Mesendoderm (in vitro differentiated cells): ENCODE results near the gene OLFML3.

ENCODE experiments used
- DNase-seq: peaks from one replicate; pipeline ENCODE4 v3.0.0; 2013
- H2AK5ac ChIP-seq: 2 replicates; pipeline ENCODE4 v1.6.1; 2013; ENCODE audit warnings: low read length, inconsistent platforms
- H2BK120ac ChIP-seq: 2 replicates; pipeline ENCODE4 v1.6.1; 2013; ENCODE audit warnings: low read depth, mild to moderate bottlenecking, low read length, moderate library complexity, mixed read lengths
- H2BK15ac ChIP-seq: replicated peaks from 2 replicates; pipeline ENCODE4 v1.6.1; 2013; ENCODE audit warnings: low read depth, mild to moderate bottlenecking, moderate library complexity
- H2BK5ac ChIP-seq: 2 replicates; pipeline ENCODE4 v1.6.1; 2013; ENCODE audit warnings: low read length, inconsistent platforms
- H3K18ac ChIP-seq: 2 replicates; pipeline ENCODE4 v1.6.1; 2013; ENCODE audit warnings: mild to moderate bottlenecking, low read length, mixed read lengths
- H3K23ac ChIP-seq: one replicate; pipeline ENCODE4 v1.6.1; 2013; ENCODE audit warnings: low read length
- H3K27ac ChIP-seq: 2 replicates; pipeline ENCODE4 v1.5.1; 2013; ENCODE audit warnings: low read depth, mild to moderate bottlenecking, inconsistent platforms, low read length, moderate library complexity
- H3K27me3 ChIP-seq: 2 replicates; pipeline ENCODE4 v1.6.1; 2013; ENCODE audit warnings: low read length, control low read depth, mild to moderate bottlenecking, inconsistent platforms; ENCODE audit not compliant: insufficient read depth, poor library complexity
- H3K36me3 ChIP-seq: 2 replicates; pipeline ENCODE4 v1.6.1; 2013; ENCODE audit warnings: low read length, inconsistent platforms; ENCODE audit not compliant: control insufficient read depth, insufficient read depth
- H3K4ac ChIP-seq: one replicate; pipeline ENCODE4 v1.6.1; 2013; ENCODE audit warnings: low read depth, mild to moderate bottlenecking, low read length, moderate library complexity
- H3K4me1 ChIP-seq: 2 replicates; pipeline ENCODE4 v1.6.1; 2013; ENCODE audit warnings: low read depth, low read length, inconsistent platforms; ENCODE audit not compliant: control insufficient read depth
- H3K4me2 ChIP-seq: 2 replicates; pipeline ENCODE4 v1.6.1; 2013; ENCODE audit warnings: low read length
- H3K4me3 ChIP-seq: 2 replicates; pipeline ENCODE4 v1.5.1; 2013; ENCODE audit warnings: mild to moderate bottlenecking, low read length
- H3K56ac ChIP-seq: one replicate; pipeline ENCODE4 v1.6.1; 2013; ENCODE audit warnings: low read length
- H3K79me1 ChIP-seq: 2 replicates; pipeline ENCODE4 v1.6.1; 2013; ENCODE audit warnings: low read length, inconsistent platforms
- H3K79me2 ChIP-seq: 2 replicates; pipeline ENCODE4 v1.6.1; 2013; ENCODE audit warnings: mild to moderate bottlenecking, low read length; ENCODE audit not compliant: control insufficient read depth, insufficient read depth
- H3K9ac ChIP-seq: 2 replicates; pipeline ENCODE4 v1.6.1; 2013; ENCODE audit warnings: low read length, inconsistent platforms
- H4K5ac ChIP-seq: one replicate; pipeline ENCODE4 v1.6.1; 2013; ENCODE audit warnings: low read length
- H4K8ac ChIP-seq: one replicate; pipeline ENCODE4 v1.6.1; 2013; ENCODE audit warnings: low read depth, mild to moderate bottlenecking, control low read depth, low read length, moderate library complexity
- WGBS: extraction: QIAGEN DNeasy Blood & Tissue Kit; methylation state at CpG from one replicate; pipeline ENCODE4 v1.1.7; 2013; ENCODE audit warnings: low lambda C conversion rate, missing lambda C conversion rate; ENCODE audit not compliant: insufficient coverage; ENCODE audit errors: extremely low coverage; 5-methylcytosine and 5-hydroxymethylcytosine counted together

OLFML3 gene

GRCh38 chr1:113984710-113985109, 5.4 kb downstream of the OLFML3 start:
- H3K9ac ChIP-seq: no peak overlapping the region
- no peak overlapping the region for H3K56ac ChIP-seq
- H3K4me2 ChIP-seq: no peak overlapping the region
- H3K27me3 ChIP-seq: no peaks in the 10 kb centered on the region
- H3K27ac ChIP-seq: no peak overlapping the region
- peaks cover 3% of the 10 kb centered on the region for H3K79me1 ChIP-seq
- no peak overlapping the region for H4K5ac ChIP-seq
- no peak overlapping the region for H2AK5ac ChIP-seq
- H3K79me2 ChIP-seq: no peaks in the 10 kb centered on the region
- H3K18ac ChIP-seq: no peak overlapping the region
- no peaks in the 10 kb centered on the region for H3K36me3 ChIP-seq
- no peak overlapping the region for H2BK5ac ChIP-seq
- WGBS: no CpG with 5 or more reads among the region's 4 CpGs
- no peak overlapping the region for H2BK15ac ChIP-seq
- H3K4me1 ChIP-seq: peaks cover 3% of the 10 kb centered on the region
- H3K4me3 ChIP-seq: no peak overlapping the region
- no peak overlapping the region for H4K8ac ChIP-seq
- no peak for DNase-seq
- H3K4ac ChIP-seq: no peak overlapping the region
- no peak overlapping the region for H2BK120ac ChIP-seq
- H3K23ac ChIP-seq: no peak overlapping the region

GRCh38 chr1:113986802-113987201, 7.5 kb downstream of the OLFML3 start:
- Histone ChIP-seq H3K27ac (no peak overlapping the region), H3K56ac (no peak overlapping the region), H2BK5ac (no peak overlapping the region), H3K79me2 (no peaks in the 10 kb centered on the region), H3K23ac (no peak overlapping the region), H3K4ac (no peak overlapping the region), H2AK5ac (no peak overlapping the region), H4K8ac (no peak overlapping the region), H2BK120ac (no peak overlapping the region), H3K79me1 (no peaks in the 10 kb centered on the region), H3K4me1 (peaks cover 2% of the 10 kb centered on the region), H3K36me3 (no peaks in the 10 kb centered on the region), H3K18ac (no peak overlapping the region), H2BK15ac (no peak overlapping the region), H3K4me2 (no peak overlapping the region), H3K4me3 (no peak overlapping the region), H3K9ac (no peak overlapping the region), H3K27me3 (no peaks in the 10 kb centered on the region), H4K5ac (no peak overlapping the region)
- no CpG with 5 or more reads among the region's 6 CpGs for WGBS
- no peak for DNase-seq

- no peaks in the 10 kb centered on the region for H3K4me1 ChIP-seq
- no peaks in the 10 kb centered on the region for H3K79me1 ChIP-seq
- H3K79me2 ChIP-seq: no peaks in the 10 kb centered on the region
- H2BK5ac ChIP-seq: no peak overlapping the region
- H4K8ac ChIP-seq: no peak overlapping the region
- no peak overlapping the region for H3K4ac ChIP-seq
- no peaks in the 10 kb centered on the region for H3K36me3 ChIP-seq
- no peak overlapping the region for H3K56ac ChIP-seq
- no peaks in the 10 kb centered on the region for H3K27me3 ChIP-seq
- H3K4me2 ChIP-seq: no peak overlapping the region
- H2BK120ac ChIP-seq: no peak overlapping the region
- no peak overlapping the region for H3K18ac ChIP-seq
- no peak overlapping the region for H2BK15ac ChIP-seq
- no peak overlapping the region for H2AK5ac ChIP-seq
- DNase-seq: no peak
- no peak overlapping the region for H3K27ac ChIP-seq
- no CpG with 5 or more reads among the region's 5 CpGs for WGBS
- no peak overlapping the region for H3K4me3 ChIP-seq
- no peak overlapping the region for H3K9ac ChIP-seq
- no peak overlapping the region for H3K23ac ChIP-seq
- no peak overlapping the region for H4K5ac ChIP-seq
Measured at GRCh38 chr1:113987259-113987658, 8.0 kb downstream of the OLFML3 start.

DNA sequence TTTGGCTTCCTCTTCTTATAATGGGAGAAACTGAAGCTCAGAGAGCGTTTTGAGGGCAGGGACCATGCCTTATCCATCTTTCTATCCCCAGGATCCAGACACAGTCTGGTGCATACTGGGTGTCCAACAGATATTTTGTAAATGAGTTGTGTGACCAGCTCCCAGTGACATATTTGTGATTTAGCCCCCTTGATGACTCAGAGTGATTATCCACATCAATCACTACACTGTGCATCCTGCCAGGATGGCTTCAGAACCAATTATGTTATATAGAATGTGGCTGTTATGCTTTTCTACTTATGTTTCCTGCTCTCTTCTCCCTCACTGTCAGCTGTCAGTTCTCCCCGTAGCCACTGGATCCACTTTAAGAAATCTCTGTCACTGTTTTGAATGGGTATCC, 11.3 kb downstream of the OLFML3 start:
- no peak overlapping the region for H3K9ac ChIP-seq
- H3K23ac ChIP-seq: no peak overlapping the region
- H3K79me2 ChIP-seq: no peaks in the 10 kb centered on the region
- no peak overlapping the region for H3K4me2 ChIP-seq
- no peak overlapping the region for H3K4ac ChIP-seq
- DNase-seq: no peak
- no peaks in the 10 kb centered on the region for H3K79me1 ChIP-seq
- no peaks in the 10 kb centered on the region for H3K4me1 ChIP-seq
- H2BK120ac ChIP-seq: no peak overlapping the region
- no peak overlapping the region for H3K18ac ChIP-seq
- H4K8ac ChIP-seq: no peak overlapping the region
- no peak overlapping the region for H2AK5ac ChIP-seq
- H3K56ac ChIP-seq: no peak overlapping the region
- no peaks in the 10 kb centered on the region for H3K36me3 ChIP-seq
- no peak overlapping the region for H4K5ac ChIP-seq
- H2BK5ac ChIP-seq: no peak overlapping the region
- WGBS: no CpG with 5 or more reads among the region's 2 CpGs
- H3K27ac ChIP-seq: no peak overlapping the region
- no peaks in the 10 kb centered on the region for H3K27me3 ChIP-seq
- no peak overlapping the region for H3K4me3 ChIP-seq
- H2BK15ac ChIP-seq: no peak overlapping the region

GRCh38 chr1:113990961-113991360, 11.7 kb downstream of the OLFML3 start:
- WGBS: no CpG with 5 or more reads among the region's 4 CpGs
- Histone ChIP-seq H3K9ac (no peak overlapping the region), H3K4ac (no peak overlapping the region), H3K36me3 (no peaks in the 10 kb centered on the region), H3K27me3 (no peaks in the 10 kb centered on the region), H3K23ac (no peak overlapping the region), H2BK15ac (no peak overlapping the region), H2BK5ac (no peak overlapping the region), H2BK120ac (no peak overlapping the region), H3K4me1 (no peaks in the 10 kb centered on the region), H3K4me2 (no peak overlapping the region), H2AK5ac (no peak overlapping the region), H4K5ac (no peak overlapping the region), H3K18ac (no peak overlapping the region), H3K79me2 (no peaks in the 10 kb centered on the region), H3K79me1 (no peaks in the 10 kb centered on the region), H3K27ac (no peak overlapping the region), H3K56ac (no peak overlapping the region), H3K4me3 (no peak overlapping the region), H4K8ac (no peak overlapping the region)
- DNase-seq: no peak

- DNase-seq: no peak
- H3K18ac ChIP-seq: no peak overlapping the region
- no peak overlapping the region for H3K4me2 ChIP-seq
- H3K79me2 ChIP-seq: no peaks in the 10 kb centered on the region
- no peaks in the 10 kb centered on the region for H3K4me1 ChIP-seq
- no peak overlapping the region for H3K27ac ChIP-seq
- no peak overlapping the region for H3K4me3 ChIP-seq
- H3K9ac ChIP-seq: no peak overlapping the region
- H4K5ac ChIP-seq: no peak overlapping the region
- H2BK120ac ChIP-seq: no peak overlapping the region
- no peaks in the 10 kb centered on the region for H3K36me3 ChIP-seq
- no peak overlapping the region for H3K56ac ChIP-seq
- no peaks in the 10 kb centered on the region for H3K27me3 ChIP-seq
- H4K8ac ChIP-seq: no peak overlapping the region
- no CpG with 5 or more reads among the region's 5 CpGs for WGBS
- H3K23ac ChIP-seq: no peak overlapping the region
- no peaks in the 10 kb centered on the region for H3K79me1 ChIP-seq
- H3K4ac ChIP-seq: no peak overlapping the region
- H2BK5ac ChIP-seq: no peak overlapping the region
- H2BK15ac ChIP-seq: no peak overlapping the region
- H2AK5ac ChIP-seq: no peak overlapping the region
Measured at GRCh38 chr1:113991467-113991997, 12.3 kb downstream of the OLFML3 start.
